ENCODE results near the gene HGF.
A peak's percentile ranks its signal among the peaks of the same experiment; 100 is the strongest.
"Not testable (repeated sequence)": the region's sequence is repeated elsewhere in the genome, so short reads cannot be mapped to it uniquely, and the experiment has no call there.

The HGF gene

DNA sequence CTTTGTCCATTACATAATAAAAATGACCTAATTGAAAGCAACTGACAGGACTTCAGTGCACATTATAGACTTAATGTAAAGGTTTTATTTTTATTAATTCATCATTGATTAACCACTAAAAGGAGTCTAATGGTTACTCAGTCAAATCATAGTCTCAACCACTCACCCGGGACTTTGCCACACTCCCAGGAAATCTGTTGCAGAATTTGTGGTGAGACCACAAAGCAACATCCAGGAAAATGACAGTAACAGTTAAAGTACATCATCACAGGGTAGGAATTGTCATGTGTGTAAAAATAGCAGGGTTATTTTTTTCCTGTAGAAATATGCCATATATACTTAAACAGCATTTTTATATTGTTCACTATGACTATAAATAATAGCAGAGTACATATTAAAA, 6.3 kb upstream of the HGF start:
- DNase-seq (ENCODE audit: low read depth), result no peak

DNA sequence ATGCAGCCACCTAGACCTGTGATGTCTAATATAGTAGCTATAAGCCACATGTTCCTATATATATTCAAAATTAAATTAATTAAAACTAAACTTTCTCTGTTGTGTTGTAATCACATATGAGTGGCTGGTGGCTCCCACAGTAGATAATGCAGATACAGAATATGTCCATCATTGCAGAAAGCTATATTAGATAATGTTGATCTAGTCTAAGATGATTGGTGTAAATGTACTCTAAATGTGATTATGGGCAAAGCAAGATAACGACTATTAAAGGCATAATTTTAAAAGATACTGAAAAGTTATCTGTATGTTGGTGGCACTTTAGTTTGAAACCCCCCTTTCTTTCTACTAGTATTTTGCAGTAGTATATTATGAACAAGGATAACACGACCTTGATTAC, 5.7 kb upstream of the HGF start:
- DNase-seq (ENCODE audit: low read depth), result no peak

DNA sequence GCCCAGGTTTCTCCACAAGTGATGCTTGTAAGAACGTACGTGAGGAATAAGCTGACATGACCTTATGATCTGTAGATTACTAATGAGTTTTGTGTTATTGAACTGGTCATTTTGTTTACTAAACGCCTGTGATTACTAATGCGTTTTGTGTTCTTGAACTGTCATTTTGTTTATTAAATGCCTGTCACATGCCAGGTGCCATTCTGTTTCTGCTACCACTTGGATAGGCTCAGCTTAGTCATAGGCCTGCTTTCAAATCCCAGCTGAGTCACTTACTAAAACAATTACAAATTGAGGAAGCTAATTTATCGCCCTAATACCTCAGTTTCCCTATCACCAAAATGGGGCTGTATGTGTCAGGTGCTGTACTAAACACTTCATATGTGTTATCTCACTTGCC, 4.7 kb upstream of the HGF start:
- DNase-seq (ENCODE audit: low read depth), result no peak

DNA sequence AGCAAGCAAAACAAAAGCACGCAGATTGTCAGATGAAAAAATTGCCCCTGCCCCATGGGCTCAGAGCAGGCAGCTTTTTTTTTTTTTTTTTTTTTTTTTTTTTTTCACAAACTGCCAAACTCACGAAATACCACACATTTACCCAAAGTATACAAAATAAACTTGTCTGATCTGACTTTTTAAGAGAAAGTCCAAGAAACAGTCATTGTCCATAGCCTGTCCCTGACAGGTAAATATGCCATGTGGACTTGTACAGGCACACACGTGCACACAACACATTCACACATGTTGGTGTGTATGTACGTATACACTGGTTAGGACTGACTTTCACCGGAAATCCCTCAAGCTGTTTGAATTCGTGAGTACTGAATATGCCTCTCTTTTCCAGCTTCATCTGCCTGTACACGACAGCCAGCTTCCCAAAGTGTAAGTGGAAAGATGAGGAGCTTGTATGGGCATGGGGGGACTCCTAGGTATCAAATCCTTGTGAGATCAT, 929 bp upstream of the HGF start:
- no peak for DNase-seq (ENCODE audit: low read depth)

DNA sequence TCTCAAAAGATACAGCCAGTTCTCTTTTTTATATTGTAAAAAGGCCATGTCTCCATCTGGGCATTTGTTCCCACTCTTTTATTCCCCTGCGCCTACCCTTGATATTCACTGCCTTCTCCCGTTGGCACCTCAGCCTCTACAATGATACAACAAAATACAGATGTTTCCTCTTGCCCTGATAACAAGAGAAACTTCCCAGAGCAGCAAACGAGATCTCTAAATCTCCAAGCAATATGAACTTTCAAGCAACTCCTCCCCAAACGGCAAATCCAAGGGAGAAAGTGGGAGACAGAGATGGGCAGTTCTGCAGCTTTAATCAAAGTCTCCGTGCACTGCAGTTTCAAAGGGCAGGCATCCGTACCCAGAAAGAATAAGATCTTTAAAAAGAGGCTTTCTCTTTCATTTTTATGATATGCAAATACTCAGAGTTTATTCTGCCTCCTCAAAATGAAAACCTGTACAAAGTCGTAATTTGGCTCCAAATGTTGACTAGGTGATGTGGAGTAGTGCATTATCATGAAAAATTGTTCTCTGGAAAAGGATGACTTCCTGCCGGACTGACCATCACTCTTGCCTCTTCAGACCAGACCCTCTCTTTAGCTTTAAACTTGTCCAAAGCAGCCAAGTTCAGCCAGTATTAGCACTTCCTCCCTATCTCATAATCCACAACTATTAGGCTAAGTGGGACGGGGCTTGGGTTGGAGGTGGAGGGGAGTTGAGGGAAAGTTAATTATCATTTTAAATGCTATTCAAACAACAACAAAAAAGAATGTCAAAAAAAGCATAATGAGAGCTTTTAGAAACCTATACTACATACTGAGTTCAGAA, 682 bp downstream of the HGF start:
- DNase-seq (ENCODE audit: low read depth), result no peak

DNA sequence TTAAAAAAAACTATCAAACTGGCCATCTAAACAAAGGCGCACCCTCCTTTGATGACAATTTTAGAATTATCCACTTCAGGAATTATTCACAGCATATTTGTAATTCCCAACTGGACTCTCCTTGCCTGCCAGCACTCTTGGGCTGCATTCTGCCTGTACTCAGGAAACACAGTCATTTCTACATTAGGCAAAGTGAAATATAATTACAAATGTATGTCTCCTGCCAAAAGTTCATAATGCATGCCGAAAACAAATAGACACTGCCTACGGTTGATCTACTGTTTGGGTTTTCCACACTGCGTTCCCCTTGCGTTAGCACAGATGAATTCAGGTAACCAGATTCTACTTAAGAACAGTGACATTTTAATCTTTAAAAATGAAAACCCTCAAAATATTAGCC, 1.9 kb downstream of the HGF start:
- DNase-seq (ENCODE audit: low read depth), result no peak

DNA sequence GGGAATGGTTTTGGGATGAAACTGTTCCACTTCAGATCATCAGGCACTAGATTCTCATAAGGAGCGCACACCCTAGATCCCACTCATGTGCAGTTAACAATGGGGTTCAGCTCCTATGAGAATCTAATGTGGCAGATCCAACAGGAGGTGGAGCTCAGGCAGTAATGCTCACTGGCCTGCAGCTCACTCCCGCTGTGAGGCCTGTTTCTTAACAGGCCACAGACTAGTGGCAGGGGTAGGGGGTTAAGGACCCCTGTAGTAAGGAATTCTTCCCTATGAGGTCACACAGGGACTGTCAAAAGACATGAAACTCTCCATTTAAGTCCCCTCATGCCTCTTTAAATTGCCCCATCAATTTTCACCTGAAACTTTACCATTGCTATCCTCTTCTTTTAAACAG, 8.0 kb downstream of the HGF start:
- DNase-seq (ENCODE audit: low read depth), result no peak

DNA sequence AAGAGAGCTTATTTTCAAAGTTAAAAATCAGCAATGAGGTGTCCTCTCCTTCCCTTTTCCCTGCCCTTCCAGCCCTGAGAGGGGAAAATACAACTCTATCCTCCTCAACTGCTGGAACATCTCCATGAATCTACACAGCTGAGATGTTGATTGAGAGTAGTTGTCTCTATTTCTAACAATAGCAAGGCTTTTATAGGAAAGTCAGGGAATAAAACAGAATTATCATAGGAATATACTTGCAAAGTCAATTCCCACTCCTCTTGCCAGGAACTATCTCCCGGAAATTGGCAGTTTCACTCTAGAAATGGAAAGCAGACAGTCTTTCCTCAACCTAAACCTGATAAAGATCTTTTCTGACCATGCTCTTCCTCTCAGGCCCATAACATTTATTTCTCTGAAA, 8.8 kb downstream of the HGF start:
- no peak for DNase-seq (ENCODE audit: low read depth)

DNA sequence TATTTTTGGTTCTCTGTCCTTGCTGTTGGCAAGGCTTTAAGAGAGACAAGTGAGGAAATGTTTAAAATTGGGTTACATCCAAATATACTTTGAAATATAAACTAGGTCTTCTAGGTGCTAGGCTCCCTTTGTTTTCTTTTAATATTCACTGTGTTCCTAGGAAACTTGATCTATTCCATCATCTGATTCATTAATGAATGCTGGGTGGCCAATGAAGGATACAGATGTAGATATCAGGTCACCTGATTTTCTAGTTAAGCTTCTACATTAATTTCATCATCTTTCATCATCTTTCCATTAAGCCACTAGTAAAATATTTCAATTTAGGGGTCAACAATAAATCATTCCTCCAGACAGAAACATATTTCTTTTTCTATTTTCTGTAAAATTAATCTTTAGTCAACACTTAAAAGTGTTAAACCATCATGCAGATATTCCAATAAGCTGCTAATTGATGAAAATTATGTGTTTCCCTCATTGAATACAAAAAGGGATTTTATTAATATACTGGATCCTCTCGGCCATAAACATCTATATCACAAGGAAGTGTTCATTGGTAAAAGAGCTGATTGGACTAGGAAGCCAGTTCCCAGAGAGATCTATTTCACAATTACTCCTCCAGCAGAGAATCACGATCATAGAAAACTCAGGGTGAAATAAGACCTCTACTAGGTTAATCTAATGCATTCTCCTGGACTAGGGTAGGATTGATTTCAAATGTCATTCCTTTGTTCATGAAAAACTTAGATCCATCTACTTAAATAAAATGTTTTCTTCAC, 14.7 kb downstream of the HGF start:
- no peak for DNase-seq (ENCODE audit: low read depth)

DNA sequence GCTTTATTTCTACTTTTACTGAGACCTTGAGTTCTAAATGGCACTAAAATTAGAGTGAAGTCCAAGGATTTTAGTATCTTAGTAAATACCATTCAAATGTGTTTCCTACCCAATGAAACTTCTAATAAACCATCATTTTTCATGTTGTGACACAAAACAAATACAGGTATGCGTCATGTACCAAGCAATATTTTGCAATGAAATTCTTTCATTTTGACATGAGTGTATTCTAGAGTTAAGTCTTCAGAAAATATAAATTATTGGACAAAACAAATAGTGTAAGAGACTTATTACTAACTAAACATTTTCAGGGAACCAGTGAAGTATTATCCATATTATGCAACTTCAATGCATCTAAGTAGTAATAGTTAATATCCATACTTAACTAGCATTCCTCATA, 16.5 kb downstream of the HGF start:
- no peak for DNase-seq (ENCODE audit: low read depth)

DNA sequence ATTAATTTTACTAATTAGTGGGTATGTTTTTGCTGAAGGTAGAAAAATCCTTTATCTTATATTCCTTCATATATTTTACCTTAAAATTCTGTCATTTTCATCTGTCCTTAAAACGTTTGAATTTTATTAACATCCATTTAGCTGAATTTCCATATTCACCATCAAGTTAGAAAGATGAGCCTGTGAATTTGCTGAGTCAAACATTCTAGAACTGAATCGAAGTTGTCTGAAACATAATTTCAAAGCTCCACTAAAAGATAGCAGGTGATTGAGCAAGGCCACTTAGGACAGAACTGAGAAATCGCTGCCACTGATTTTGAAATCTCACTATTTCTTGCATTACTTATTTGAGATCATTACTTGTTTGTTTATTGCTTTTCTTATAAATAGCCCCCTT, 17.5 kb downstream of the HGF start:
- DNase-seq (ENCODE audit: low read depth), result no peak

DNA sequence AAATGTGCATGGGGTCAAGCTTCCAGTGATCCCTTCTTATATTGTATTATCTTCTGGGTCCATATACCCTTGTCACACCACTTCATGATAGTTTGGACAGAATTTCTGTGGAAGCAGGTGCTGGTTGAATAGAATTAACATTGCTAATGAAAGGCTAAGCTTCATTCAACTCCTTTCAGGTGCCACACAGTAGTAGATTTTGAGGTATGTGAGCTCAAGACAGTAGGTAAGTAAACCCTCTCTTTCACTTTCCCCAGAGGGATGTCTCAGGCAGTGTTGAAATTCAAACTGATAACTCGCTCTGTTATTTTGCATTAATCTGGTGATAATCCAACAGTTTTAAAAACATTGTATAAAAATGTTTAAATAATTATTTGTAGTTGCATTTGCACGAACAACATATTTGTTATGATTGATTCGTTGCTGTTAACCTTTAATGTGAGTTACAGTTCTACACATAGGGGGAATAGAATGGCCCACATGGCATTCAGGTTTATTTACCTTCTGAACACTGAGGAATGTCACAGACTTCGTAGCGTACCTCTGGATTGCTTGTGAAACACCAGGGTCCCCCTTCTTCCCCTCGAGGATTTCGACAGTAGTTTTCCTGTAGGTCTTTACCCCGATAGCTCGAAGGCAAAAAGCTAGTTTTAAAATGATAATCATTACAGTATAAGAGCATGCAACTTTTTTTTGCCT, 18.1 kb downstream of the HGF start:
- no peak for DNase-seq (ENCODE audit: low read depth)

DNA sequence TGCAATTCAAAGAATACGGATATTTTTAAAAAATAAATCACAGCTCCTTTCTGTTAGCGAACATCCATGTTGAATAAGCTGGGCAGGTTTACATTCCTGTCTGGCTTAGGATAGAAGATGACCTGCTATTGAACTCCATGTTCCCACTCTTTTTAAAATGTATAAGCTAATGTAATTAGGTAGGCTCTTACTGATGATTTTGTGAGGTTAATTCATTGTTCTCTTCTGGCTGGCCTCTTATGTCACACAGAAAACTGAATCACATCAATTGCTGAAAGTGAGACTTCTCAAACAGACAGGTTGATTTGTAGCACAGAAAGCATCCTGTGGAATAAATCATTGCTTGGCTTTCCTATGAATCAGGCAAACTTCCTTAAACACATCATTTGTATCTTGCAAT, 24.2 kb downstream of the HGF start:
- no peak for DNase-seq (ENCODE audit: low read depth)

DNA sequence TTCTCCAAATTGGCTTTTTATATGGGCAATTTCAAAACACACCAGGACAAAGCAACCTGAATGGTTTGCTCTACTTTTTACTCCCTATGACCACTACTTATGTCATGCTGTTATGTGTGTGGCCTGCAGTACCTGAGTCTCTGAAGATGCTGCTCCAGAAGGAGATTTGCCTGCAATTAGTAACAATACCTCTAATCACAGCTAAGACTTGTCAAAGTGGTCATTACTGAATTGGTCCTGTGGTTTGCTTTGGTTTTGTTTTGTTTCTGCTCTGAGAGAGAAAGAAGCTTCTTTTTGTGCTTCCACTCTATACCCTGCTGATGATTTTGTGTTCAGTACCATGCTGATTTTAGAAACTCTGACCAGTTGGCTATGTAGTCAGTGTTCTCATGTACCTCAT, 25.5 kb downstream of the HGF start:
- DNase-seq (ENCODE audit: low read depth), result no peak

DNA sequence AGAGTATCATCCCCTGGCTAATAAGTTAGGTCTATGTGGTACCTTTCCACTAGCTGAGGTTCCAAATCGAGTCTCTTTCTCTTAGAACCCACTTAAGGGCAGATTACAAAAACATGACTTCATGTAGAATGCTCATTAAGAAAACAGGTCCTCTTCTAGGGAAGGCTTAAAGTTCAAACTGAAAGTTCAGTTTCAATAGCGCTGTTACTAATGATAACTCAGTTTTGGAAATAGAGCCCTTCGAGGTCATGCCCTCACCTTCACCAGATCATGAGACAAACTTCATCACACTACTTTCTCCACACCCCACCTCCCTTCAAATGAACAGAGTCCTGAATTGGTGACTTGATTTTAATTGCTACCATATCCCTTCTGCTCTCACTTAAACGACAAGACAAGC, 26.2 kb downstream of the HGF start:
- DNase-seq (ENCODE audit: low read depth), result no peak

DNA sequence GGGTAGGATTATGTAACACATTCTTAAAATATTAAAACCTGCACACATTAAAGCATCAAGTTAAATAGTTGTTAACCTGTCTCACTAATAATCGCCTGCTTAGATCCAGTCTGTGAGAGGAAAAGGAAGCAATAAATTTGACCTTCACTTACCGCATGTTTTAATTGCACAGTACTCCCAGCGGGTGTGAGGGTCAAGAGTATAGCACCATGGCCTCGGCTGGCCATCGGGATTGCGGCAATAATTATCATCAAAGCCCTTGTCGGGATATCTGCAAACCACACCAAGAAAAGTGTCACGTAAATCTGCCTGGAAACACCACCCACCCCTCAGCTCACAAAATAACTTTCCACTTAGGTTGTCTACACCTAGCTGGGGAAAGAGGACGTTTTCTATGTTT, 26.6 kb downstream of the HGF start:
- DNase-seq (ENCODE audit: low read depth), result no peak

DNA sequence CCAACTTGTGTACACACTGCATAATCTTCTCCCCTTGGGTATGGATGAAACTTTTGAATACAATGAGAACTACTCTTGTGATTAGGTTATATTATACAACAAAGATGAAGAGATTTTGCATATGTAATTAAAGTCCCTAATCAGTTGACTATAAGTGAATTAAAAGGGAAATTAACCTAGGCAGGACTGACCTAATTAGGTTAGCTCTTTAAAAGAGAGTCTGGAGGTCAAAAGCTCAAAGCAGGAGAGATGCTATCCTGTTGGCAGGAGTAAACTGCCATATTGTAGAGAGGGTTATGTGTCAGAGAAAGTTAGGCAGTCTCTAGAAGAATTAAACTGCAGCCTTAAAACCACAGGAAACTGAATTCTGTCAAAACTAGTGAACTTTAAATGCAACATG, 29.4 kb downstream of the HGF start:
- DNase-seq (ENCODE audit: low read depth), result no peak

DNA sequence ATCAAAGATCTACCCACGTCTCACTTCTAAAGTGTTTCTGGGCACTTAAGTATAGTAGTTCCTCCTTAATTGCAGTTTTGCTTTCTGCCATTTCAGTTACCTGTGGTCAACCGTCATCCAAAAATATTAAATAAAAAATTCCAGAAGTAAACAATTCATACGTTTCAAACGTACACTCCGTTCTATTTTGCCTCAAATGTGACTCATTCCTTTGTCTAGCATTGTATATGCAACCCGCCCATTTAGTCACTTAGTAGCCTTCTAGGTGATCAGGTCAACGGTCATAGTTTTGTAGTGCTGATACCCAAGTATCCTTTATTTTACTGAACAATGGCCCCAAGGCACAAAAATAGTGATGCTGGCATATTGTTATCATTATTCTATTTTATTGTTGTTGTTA, 33.8 kb downstream of the HGF start:
- DNase-seq (ENCODE audit: low read depth), result no peak

DNA sequence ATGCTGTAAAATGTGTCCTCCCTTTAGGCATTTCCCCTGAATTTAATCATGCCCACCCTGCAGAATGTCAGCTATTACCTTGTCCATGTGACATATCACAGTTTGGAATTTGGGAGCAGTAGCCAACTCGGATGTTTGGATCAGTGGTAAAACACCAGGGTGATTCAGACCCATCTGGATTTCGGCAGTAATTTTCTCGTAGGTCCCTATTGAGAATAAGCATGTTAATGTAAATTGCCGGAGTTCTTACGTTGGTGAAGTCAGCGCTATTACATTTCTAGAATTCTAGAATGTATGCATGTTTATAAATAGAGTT, 44.1 kb downstream of the HGF start:
- DNase-seq (ENCODE audit: low read depth), result peak; percentile 76

DNA sequence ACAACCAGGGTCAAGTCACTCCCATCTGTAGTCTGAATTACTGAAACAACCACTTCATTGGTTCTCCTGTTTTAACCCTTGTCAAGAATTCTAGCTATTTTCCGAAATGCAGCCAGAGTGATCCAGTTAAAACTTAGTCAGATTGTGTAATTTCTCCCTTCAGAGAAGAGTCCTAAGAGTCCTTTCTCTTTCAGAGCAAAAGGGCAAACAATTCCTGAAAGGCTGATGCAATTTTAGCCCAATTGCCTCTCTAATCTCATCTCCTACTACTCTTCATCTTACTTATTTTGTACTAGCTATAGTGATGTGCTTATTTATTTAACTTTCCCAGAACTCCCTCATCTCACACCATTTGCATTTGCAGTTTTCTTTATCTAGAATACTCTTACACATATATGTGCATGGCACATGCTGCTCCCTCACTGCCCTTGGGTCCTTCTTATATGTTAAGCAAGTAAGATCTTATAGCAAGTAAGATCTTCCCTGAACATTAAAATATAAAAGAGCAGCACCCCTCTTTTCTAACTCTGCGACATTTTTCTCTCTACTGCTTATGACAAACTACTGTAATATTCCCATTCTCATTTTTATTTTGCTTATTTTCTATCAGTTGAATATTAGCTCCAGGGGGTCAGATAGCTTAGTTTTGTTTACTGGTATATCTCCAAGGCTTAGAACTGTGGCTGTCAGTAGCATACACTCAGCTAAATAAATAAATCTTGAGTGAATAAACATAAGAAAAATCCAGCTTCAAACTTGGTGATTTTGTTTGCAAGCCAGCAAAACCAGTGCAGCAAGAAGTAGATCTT, 44.6 kb downstream of the HGF start:
- DNase-seq (ENCODE audit: low read depth), result no peak

DNA sequence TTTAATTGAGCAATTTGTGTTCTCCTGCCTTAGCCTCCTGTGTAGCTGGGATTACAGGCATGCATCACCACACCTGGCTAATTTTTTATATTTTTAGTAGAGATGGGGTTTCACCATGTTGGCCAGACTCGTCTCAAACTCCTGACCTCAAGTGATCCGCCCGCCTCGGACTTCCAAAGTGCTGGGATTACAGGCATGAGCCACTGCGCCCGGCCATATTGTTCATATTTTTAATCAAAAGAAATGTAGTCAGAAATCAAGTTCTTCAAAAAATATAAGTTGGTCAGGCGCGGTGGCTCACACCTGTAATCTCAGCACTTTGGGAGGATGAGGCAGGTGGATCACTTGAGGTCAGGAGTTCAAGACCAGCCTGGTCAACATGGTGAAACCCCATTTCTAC, 47.6 kb downstream of the HGF start:
- not testable (repeated sequence) for DNase-seq (ENCODE audit: low read depth)

DNA sequence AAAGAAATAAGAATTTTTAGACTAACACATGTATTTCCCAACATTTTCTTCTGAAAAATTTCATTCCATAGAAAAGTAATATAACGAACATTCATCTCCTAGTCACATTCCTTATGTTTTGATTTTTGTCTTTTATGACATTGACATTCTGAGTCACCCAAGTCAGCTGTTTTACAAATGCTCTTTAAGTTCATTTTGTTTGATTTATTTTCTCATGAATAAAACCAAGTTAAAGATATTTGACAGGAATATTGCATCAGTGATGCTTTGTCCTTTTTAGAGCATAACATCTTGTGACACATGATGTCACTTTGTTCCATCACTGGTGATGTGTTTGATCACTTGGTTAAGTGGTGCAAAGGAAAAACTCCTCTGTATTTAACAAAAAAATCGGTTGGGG, 48.4 kb downstream of the HGF start:
- DNase-seq (ENCODE audit: low read depth), result no peak
